SK-N-SH (cell line): ENCODE data around the gene FAM216A. TPM values are rescaled to one million over a fixed set of nuclear protein-coding genes. Genes with fewer than 3 reads are reported as not detected.
A peak's percentile ranks its signal among the peaks of the same experiment; 100 is the strongest.
"Not testable (repeated sequence)": the region's sequence is repeated elsewhere in the genome, so short reads cannot be mapped to it uniquely, and the experiment has no call there.

Experiments used
- CTCF ChIA-PET: fragments of 300-600, 350-600 bp; formaldehyde crosslinking; extraction: SDS; loops from one replicate; lab custom pipeline; 2021; lab: Yijun Ruan, JAX
- POLR2A ChIA-PET: fragments of 350-600 bp; sonication (Branson Sonifier 250); formaldehyde crosslinking; extraction: SDS; loops from one replicate; lab custom pipeline; 2020; ENCODE audit warnings: antibody characterized with exemption, inconsistent platforms; lab: Yijun Ruan, JAX
- DNase-seq: peaks from one replicate; pipeline ENCODE4 v3.0.0; 2012
- H2AFZ ChIP-seq: fragments of 200-600 bp; sonication (generic); 2 replicates; pipeline ENCODE4 v1.8.1; 2016; ENCODE audit warnings: antibody characterized with exemption, mild to moderate bottlenecking, low read depth
- H3F3A ChIP-seq: fragments of 200-600 bp; sonication (generic); replicated peaks from 2 replicates; pipeline ENCODE3; 2016; ENCODE audit warnings: antibody characterized with exemption, mild to moderate bottlenecking; ENCODE audit not compliant: insufficient read depth
- H3K27ac ChIP-seq, 2 experiments: fragments of 200-500 bp in 1 of 2; fragments of 200-600 bp in 1 of 2; sonication (Bioruptor generic) in 1 of 2; sonication (generic), shearing (Covaris generic) in 1 of 2; 2 replicates each; pipeline versions ENCODE4 v1.5.1 to v1.6.1; 2014 to 2016; ENCODE audit warnings: low read depth in 2 of 2, inconsistent platforms in 1 of 2, low read length in 1 of 2, mild to moderate bottlenecking in 1 of 2, mixed read lengths in 1 of 2
- H3K27me3 ChIP-seq: fragments of 200-600 bp; sonication (generic), shearing (Covaris generic); 2 replicates; pipeline ENCODE4 v1.6.1; 2016; ENCODE audit warnings: mixed run types; ENCODE audit not compliant: insufficient read depth
- H3K36me3 ChIP-seq, 2 experiments: fragments of 200-500 bp in 1 of 2; fragments of 200-600 bp in 1 of 2; sonication (Bioruptor generic) in 1 of 2; sonication (generic) in 1 of 2; replicated peaks in 1 of 2; 2 replicates each; pipeline versions ENCODE3 to v1.5.1; 2014 to 2016; ENCODE audit warnings: low read length in 1 of 2, mild to moderate bottlenecking in 1 of 2; ENCODE audit not compliant: insufficient read depth in 2 of 2, control insufficient read depth in 1 of 2
- H3K4me1 ChIP-seq, 2 experiments: fragments of 200-500 bp in 1 of 2; fragments of 200-600 bp in 1 of 2; sonication (Bioruptor generic) in 1 of 2; sonication (generic), shearing (Covaris generic) in 1 of 2; 2 replicates each; pipeline versions ENCODE4 v1.5.1 to v1.6.1; 2014 to 2016; ENCODE audit warnings: low read depth in 1 of 2, low read length in 1 of 2, mixed run types in 1 of 2; ENCODE audit not compliant: insufficient read depth in 2 of 2, control insufficient read depth in 1 of 2
- H3K4me2 ChIP-seq: fragments of 200-600 bp; sonication (generic), shearing (Covaris generic); 2 replicates; pipeline ENCODE4 v1.6.1; 2017; ENCODE audit warnings: mixed run types
- H3K4me3 ChIP-seq, 2 experiments: fragments of 200-500 bp in 1 of 2; fragments of 200-600 bp in 1 of 2; sonication (Bioruptor generic) in 1 of 2; sonication (generic), shearing (Covaris generic) in 1 of 2; 2 replicates each; pipeline versions ENCODE4 v1.5.1 to v1.8.1; 2014 to 2016; ENCODE audit warnings: low read depth in 2 of 2, inconsistent platforms in 1 of 2, low read length in 1 of 2, mild to moderate bottlenecking in 1 of 2, mixed read lengths in 1 of 2, moderate library complexity in 1 of 2
- H3K79me2 ChIP-seq: fragments of 200-600 bp; sonication (generic); 2 replicates; pipeline ENCODE4 v1.8.1; 2017; ENCODE audit warnings: mild to moderate bottlenecking; ENCODE audit not compliant: insufficient read depth
- H3K9ac ChIP-seq: fragments of 200-600 bp; sonication (generic); 2 replicates; pipeline ENCODE4 v1.6.1; 2017; ENCODE audit warnings: mixed run types
- H3K9me2 ChIP-seq: fragments of 200-600 bp; sonication (generic); 2 replicates; pipeline ENCODE4 v1.6.1; 2017; ENCODE audit warnings: mixed run types
- H3K9me3 ChIP-seq: fragments of 200-600 bp; sonication (generic); 2 replicates; pipeline ENCODE4 v1.6.1; 2017; ENCODE audit warnings: mixed run types, mild to moderate bottlenecking, moderate library complexity
- H4K20me1 ChIP-seq: fragments of 200-600 bp; sonication (generic); 2 replicates; pipeline ENCODE4 v1.6.1; 2017; ENCODE audit warnings: mild to moderate bottlenecking, mixed run types; ENCODE audit not compliant: insufficient read depth
- EP300 ChIP-seq, 2 experiments: IDR thresholded peaks; 2 replicates each; pipeline versions ENCODE4 v1.4.0 to v1.6.1; 2012; ENCODE audit warnings: borderline replicate concordance in 1 of 2, low read depth in 1 of 2, low read length in 1 of 2
- FOXJ3 ChIP-seq: sonication (generic); formaldehyde crosslinking; IDR thresholded peaks from 2 replicates; pipeline ENCODE4 v1.5.1; 2020; ENCODE audit warnings: mild to moderate bottlenecking, missing genetic modification reagents
- FOXM1 ChIP-seq: IDR thresholded peaks from 2 replicates; pipeline ENCODE4 v1.4.0; 2012; ENCODE audit warnings: low read depth, mild to moderate bottlenecking
- GATA2 ChIP-seq: sonication (generic); formaldehyde crosslinking; IDR thresholded peaks from 2 replicates; pipeline ENCODE4 v1.5.0; 2020; ENCODE audit warnings: mild to moderate bottlenecking, missing genetic modification reagents
- REST ChIP-seq: IDR thresholded peaks from 2 replicates; pipeline ENCODE4 v1.6.1; 2012; ENCODE audit warnings: mild to moderate bottlenecking, low read depth, low read length, moderate library complexity
- TAF1 ChIP-seq: IDR thresholded peaks from 2 replicates; pipeline ENCODE4 v1.6.1; 2012; ENCODE audit warnings: low read depth, mild to moderate bottlenecking, low read length, moderate library complexity, borderline replicate concordance
- USF2 ChIP-seq: fragments of 150-350 bp; IDR thresholded peaks from 2 replicates; pipeline ENCODE4 v1.6.1; 2017; ENCODE audit warnings: antibody characterized with exemption, low read length, low read depth, borderline replicate concordance
- YY1 ChIP-seq: IDR thresholded peaks from 2 replicates; pipeline ENCODE4 v1.4.0; 2012; ENCODE audit warnings: low read depth, mild to moderate bottlenecking
- WGBS: methylation state at CpG from one replicate; pipeline ENCODE4 v1.1.6; 2017; ENCODE audit warnings: low lambda C conversion rate; 5-methylcytosine and 5-hydroxymethylcytosine counted together
- polyA plus RNA-seq, 3 experiments: library from polyadenylated mRNA; depleted of rRNA; stranded (reverse); fragments of >200 nt; gene quantifications; 2 replicates each; pipeline ENCODE4 v1.2.3, GENCODE V29; 2012

The FAM216A gene
- polyA plus RNA-seq, 1 of the 3 experiments (the other 2 are of a cell fraction) = 29.8 TPM

GRCh38 chr12:110514363-110514762, 45.7 kb downstream of the FAM216A start (continued):
- TF ChIP-seq FOXJ3 (CRISPR knock-in tag) = no peak
- no peak for TF ChIP-seq FOXM1
- TF ChIP-seq EP300 (IDR thresholded peaks at IDR 0.05; ENCODE audit: borderline replicate concordance in 1 of 2, low read depth in 1 of 2, low read length in 1 of 2) = no peak
- no peak for TF ChIP-seq TAF1

GRCh38 chr12:110516995-110517394, 48.4 kb downstream of the FAM216A start:
- Histone ChIP-seq H3F3A (no peaks in the 10 kb centered on the region), H3K79me2 (no peaks in the 10 kb centered on the region), H3K9me3 (no peaks in the 10 kb centered on the region), H3K4me1 (no peaks in the 10 kb centered on the region), H3K27me3 (no peaks in the 10 kb centered on the region), H4K20me1 (no peaks in the 10 kb centered on the region), H3K4me3 (no peak overlapping the region), H3K4me2 (no peak overlapping the region), H3K27ac (no peak overlapping the region), H2AFZ (no peak overlapping the region), H3K36me3 (no peaks in the 10 kb centered on the region), H3K9ac (no peak overlapping the region), H3K9me2 (no peaks in the 10 kb centered on the region)
- TF ChIP-seq GATA2 (CRISPR knock-in tag) (no peak), REST (no peak), USF2 (no peak), YY1 (no peak)
- 75% methylated on average over 3 of the region's 3 CpGs for WGBS
- no peak for DNase-seq
- ChIA-PET CTCF (no interaction called here), POLR2A (no interaction called here)

GRCh38 chr12:110518014-110518413, 49.4 kb downstream of the FAM216A start:
- H3K27me3 ChIP-seq, H3F3A ChIP-seq, H2AFZ ChIP-seq, H3K9me2 ChIP-seq, H3K36me3 ChIP-seq, H3K4me2 ChIP-seq, H3K9ac ChIP-seq, DNase-seq, H3K9me3 ChIP-seq, H3K4me3 ChIP-seq, H3K79me2 ChIP-seq, H3K27ac ChIP-seq, POLR2A ChIA-PET, H4K20me1 ChIP-seq, H3K4me1 ChIP-seq: not testable (repeated sequence)
- CTCF ChIA-PET = interaction anchor here (1.2 kb wide), 1 partner anchor 49 kb away, joined by 3 read pairs; the partner anchor contains the start of gene FAM216A
- WGBS = 83% methylated on average over 8 of the region's 8 CpGs

- WGBS = 95% methylated on average over 11 of the region's 11 CpGs
- H3K9ac ChIP-seq, DNase-seq, H3K36me3 ChIP-seq, H3K4me1 ChIP-seq, H4K20me1 ChIP-seq, H3F3A ChIP-seq, H3K9me2 ChIP-seq, H3K9me3 ChIP-seq, H3K27me3 ChIP-seq, H3K27ac ChIP-seq, H3K79me2 ChIP-seq, H3K4me2 ChIP-seq, H3K4me3 ChIP-seq: not testable (repeated sequence)
- ChIA-PET CTCF (interaction anchor here (0.6 kb wide), 1 partner anchor 52 kb away, joined by 3 read pairs; the partner anchor contains the start of gene FAM216A), POLR2A (interaction anchor here (0.6 kb wide), 1 partner anchor 27 kb away, joined by 3 read pairs; no protein-coding TSS in a partner anchor)
- H2AFZ ChIP-seq = 0 out of 2 replicates have a peak overlapping the region, but pooled peaks have one; percentile 41
Measured at GRCh38 chr12:110520876-110521712, 52.4 kb downstream of the FAM216A start.
